Erythroblast (primary cell): Measurements from ENCODE around the gene USH1C.

Source experiments
- DNase-seq, 2 experiments: peaks; one replicate each; lab custom pipeline; 2025; lab: John Stamatoyannopoulos, UW
- GATA1 ChIP-seq: IDR thresholded peaks from 2 replicates; pipeline ENCODE4 v1.6.1; 2011; ENCODE audit warnings: low read depth, mild to moderate bottlenecking, control low read depth, low read length, moderate library complexity
- POLR2A ChIP-seq: IDR thresholded peaks from 2 replicates; pipeline ENCODE4 v1.6.1; 2011; ENCODE audit warnings: mild to moderate bottlenecking, low read length

Gene USH1C

DNA sequence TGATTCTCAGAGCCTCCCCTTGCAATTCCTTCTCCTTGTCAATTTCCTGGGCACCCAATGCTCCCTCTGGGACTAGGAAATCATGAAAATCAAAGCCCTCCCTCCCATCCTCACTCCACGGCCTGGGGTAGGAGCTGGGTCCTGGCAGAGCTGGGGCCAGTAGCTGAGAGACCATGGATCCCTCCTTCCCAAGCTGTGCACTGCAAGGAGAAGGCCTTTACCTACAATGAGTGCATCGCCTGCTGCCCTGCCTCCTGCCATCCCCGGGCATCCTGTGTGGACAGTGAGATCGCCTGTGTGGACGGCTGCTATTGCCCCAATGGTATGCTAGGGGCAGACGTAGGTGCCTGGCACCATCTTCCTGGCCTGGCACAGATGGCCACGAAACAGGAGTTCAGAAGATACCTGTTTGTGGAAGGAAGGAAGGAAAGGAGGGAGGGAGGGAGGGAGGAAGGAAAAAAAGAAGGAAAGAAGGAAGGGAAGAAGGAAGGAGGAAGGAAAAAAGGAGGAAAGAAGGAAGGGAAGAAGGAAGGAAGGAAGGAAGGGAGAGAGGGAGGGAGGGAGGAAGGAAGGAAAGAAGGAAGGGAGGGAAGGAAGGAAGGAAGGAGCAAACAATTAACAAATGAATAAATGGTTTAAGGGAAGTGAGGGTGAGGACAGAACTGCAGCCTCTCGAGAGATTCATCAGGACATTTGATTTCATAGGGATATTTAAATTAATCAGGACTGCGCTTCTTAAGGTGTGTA is 15.3 kb upstream of the USH1C start:
- no peak for DNase-seq

DNA sequence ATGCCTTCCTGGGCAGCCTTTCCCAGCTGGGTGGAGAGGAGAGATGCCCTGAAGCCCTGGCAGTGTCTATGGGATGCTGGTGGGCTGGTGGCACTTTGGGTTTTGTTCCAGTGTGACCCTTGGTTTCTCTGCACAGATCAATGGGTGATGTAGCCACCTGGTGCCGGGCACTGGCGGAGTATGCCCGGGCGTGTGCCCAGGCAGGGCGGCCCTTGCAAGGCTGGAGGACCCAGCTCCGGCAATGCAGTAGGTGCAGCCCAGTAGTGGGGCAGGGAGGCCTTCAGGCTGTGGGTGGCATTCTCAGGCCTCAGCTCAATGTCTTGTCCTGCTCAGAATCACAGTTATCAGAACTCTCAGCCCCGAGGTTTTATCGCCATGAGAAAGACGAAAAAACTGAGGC is 14.7 kb upstream of the USH1C start:
- TF ChIP-seq GATA1 (no peak), POLR2A (no peak)
- DNase-seq: no peak

More for the DNA sequence above, 15.3 kb upstream of the USH1C start:
- TF ChIP-seq GATA1: no peak
- TF ChIP-seq POLR2A: no peak

- DNase-seq: no peak
- TF ChIP-seq POLR2A (no peak), GATA1 (no peak)
Observed at GRCh38 chr11:17558025-17558780, 14.0 kb upstream of the USH1C start.

- DNase-seq: no peak
- TF ChIP-seq GATA1 (no peak), POLR2A (no peak)
Observed at GRCh38 chr11:17556999-17557398, 12.8 kb upstream of the USH1C start.

GRCh38 chr11:17554487-17554886 is 10.3 kb upstream of the USH1C start:
- DNase-seq: no peak
- TF ChIP-seq GATA1 (no peak), POLR2A (no peak)

DNA sequence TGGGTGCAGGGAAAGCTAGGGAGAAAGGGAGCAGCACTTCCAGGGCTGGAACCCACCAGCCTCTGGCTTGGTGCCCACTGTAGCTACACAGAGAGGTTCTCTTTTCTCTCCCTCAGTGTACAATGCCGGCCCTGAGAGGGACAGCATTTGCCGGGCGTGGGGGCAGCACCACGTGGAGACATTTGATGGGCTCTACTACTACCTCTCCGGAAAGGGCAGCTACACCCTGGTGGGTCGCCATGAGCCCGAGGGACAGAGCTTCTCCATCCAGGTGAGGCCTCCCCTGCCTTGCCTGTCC is 9.0 kb upstream of the USH1C start:
- DNase-seq: no peak
- TF ChIP-seq POLR2A: no peak
- TF ChIP-seq GATA1: no peak

DNA sequence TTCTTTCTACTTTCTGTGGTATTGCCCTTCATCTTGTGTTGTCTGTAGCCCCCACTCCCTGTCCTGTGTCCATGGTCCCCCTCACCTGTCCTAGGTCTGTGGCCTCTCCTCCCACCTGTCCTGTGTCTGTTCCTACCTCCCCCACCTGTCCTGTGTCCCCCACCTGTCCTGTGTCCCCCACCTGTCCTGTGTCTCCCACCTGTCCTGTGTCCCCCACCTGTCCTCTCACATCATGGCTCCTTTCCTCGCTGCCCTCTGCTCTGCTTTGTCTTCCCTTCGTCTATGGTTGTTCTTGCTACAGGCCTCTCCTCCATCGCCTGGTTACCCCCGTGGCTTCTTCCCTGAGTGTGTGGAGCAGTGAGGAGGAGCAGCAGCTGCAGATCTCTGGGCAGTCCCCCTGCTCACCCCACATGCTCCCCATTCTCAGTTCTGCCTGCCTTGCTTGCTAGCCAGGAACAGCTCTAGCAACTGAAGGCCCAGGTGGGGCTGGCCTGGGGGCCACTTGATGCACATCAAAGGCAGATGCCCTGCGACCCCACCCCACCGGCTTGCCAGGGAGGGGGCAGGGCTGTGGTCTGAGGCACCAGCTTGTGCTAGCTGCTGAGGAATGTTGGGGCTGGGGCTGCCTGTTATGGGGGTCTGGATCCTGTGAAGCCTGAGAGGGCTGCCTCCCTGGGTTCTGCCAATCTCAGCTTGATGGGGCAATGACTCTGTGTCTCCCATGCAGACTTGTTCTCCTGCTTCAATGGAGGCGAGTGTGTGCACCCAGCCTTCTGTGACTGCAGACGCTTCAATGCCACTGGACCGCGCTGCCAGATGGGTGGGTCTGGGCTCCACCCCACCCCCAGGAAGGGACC is 8.4 kb upstream of the USH1C start:
- no peak for DNase-seq
- TF ChIP-seq GATA1: no peak
- TF ChIP-seq POLR2A: no peak

- no peak for TF ChIP-seq POLR2A
- DNase-seq: no peak
Observed at GRCh38 chr11:17552041-17552355, 7.8 kb upstream of the USH1C start.

- TF ChIP-seq GATA1: no peak
- TF ChIP-seq POLR2A: no peak
- no peak for DNase-seq
Observed at GRCh38 chr11:17551347-17552040, 7.3 kb upstream of the USH1C start.

GRCh38 chr11:17550450-17551346 is 6.5 kb upstream of the USH1C start:
- no peak for DNase-seq
- TF ChIP-seq POLR2A: no peak
- TF ChIP-seq GATA1: no peak

GRCh38 chr11:17548444-17548843 is 4.2 kb upstream of the USH1C start:
- no peak for DNase-seq
- TF ChIP-seq POLR2A (no peak), GATA1 (no peak)

DNA sequence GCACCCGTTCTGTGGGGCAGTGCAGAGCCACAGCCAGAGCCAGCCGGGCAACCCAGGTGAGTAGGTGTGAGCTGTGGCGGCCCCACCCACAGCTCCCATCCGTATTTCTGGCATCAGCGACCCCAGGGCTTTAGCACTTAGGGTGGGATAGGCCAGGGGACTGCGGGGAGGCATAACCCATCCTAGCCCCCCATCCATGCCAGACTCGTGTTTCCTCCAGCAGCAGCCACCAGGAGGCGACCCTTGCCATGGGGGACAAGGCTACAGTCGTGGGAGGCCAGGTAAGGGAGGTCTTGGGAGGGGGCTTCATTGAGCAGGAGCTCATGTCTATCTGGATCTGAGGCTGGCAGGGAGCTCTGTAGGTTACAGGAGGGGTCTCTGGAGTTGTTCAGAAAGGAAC is 3.7 kb upstream of the USH1C start:
- TF ChIP-seq GATA1: no peak
- no peak for TF ChIP-seq POLR2A
- DNase-seq: no peak

DNA sequence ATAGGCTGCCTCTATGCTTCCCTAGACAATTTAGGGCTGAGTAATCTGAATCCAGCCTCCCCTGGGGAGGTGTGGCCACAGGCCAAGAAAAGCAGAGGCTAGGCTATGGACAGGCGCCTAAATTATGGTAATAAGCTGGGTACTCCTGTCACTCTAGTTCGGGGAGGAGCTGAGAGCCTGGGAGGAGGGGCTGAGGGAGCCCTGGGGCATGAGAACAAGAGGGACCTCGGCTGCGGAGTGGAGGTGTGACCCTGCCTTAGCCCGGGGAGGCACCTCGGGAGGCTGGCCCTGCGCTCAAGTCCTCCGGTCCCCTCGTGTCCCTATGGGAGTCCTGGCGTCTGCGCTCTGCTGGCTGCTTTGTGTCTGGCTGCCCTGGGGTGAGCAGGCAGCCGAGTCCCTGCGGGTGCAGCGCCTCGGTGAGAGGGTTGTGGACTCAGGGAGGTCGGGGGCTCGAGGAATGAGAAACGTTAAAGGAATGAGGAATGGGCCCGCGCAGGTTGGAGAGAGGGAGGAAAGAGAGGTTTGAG is 2.9 kb upstream of the USH1C start, which contains the start of gene OTOG:
OTOG (plus strand) TSS at position 209 of the 527 bp plus-strand sequence; CDS start at position 323, 114 bp downstream.
- DNase-seq: no peak
- TF ChIP-seq GATA1 (no peak), POLR2A (no peak)
